Measurements from ENCODE around the gene TIAM1. TPM values are rescaled to one million over a fixed set of nuclear protein-coding genes. Genes with fewer than 3 reads are reported as not detected.

The TIAM1 gene
- total RNA-seq, 2 experiments from 2014 or later, result 34.9 to 38.5 TPM

- no peak for ATAC-seq
- intact Hi-C loops (cut with micrococcal nuclease), result no loop called here
- H3K4me3 Mint-ChIP-seq, result peak overlapping the region; percentile 52
- DNase-seq, result no peak
- peaks cover 68% of the 10 kb centered on the region for H3K4me1 Mint-ChIP-seq (ENCODE audit: low read depth)
- no peaks in the 10 kb centered on the region for H3K9me3 Mint-ChIP-seq
- TF ChIP-seq CTCF (IDR thresholded peaks at IDR 0.05), result no peak
- ChIA-PET CTCF (interaction anchor here (3.7 kb wide), 1 partner anchor 8 kb away, joined by 20 read pairs; no protein-coding TSS in a partner anchor), POLR2A (interaction anchor here (1.2 kb wide), 1 partner anchor 107 kb away, joined by 3 read pairs; no protein-coding TSS in a partner anchor)
- peak overlapping the region; percentile 92 for H3K27ac Mint-ChIP-seq
- no peaks in the 10 kb centered on the region for H3K27me3 Mint-ChIP-seq
- peaks cover 41% of the 10 kb centered on the region for H3K36me3 Mint-ChIP-seq (ENCODE audit: low read depth)
Observed at GRCh38 chr21:31186916-31187315, 157.1 kb downstream of the TIAM1 start.

- TF ChIP-seq CTCF (IDR thresholded peaks at IDR 0.05), result no peak
- intact Hi-C loops (cut with micrococcal nuclease), result no loop called here
- ATAC-seq (no peak), DNase-seq (peak; percentile 39)
- CTCF ChIA-PET, result interaction anchor here (1.1 to 3.7 kb wide), 2 partner anchors 9 to 395 kb away, joined by 3 to 20 read pairs; no protein-coding TSS in a partner anchor
- H3K27me3 Mint-ChIP-seq, result no peaks in the 10 kb centered on the region
- no peaks in the 10 kb centered on the region for H3K9me3 Mint-ChIP-seq
- POLR2A ChIA-PET, result interaction anchor here (1.2 kb wide), 2 partner anchors 108 to 169 kb away, joined by 3 read pairs; no protein-coding TSS in a partner anchor
- peak overlapping the region; percentile 41 for H3K4me3 Mint-ChIP-seq
- H3K4me1 Mint-ChIP-seq (ENCODE audit: low read depth), result peaks cover 72% of the 10 kb centered on the region
- peaks cover 49% of the 10 kb centered on the region for H3K36me3 Mint-ChIP-seq (ENCODE audit: low read depth)
- peak overlapping the region; percentile 92 for H3K27ac Mint-ChIP-seq
Observed at GRCh38 chr21:31185663-31186062, 158.4 kb downstream of the TIAM1 start.

GRCh38 chr21:31184876-31185275 lies 159.2 kb downstream of the TIAM1 start:
- POLR2A ChIA-PET, result interaction anchor here (1.3 kb wide), 1 partner anchor 18 kb away, joined by 3 read pairs; no protein-coding TSS in a partner anchor
- DNase-seq, result no peak
- peak overlapping the region; percentile 93 for H3K27ac Mint-ChIP-seq
- no peak for TF ChIP-seq CTCF (IDR thresholded peaks at IDR 0.05)
- CTCF ChIA-PET, result interaction anchor here (0.9 to 3.7 kb wide), 2 partner anchors 10 to 396 kb away, joined by 4 to 20 read pairs; no protein-coding TSS in a partner anchor
- intact Hi-C loops (cut with micrococcal nuclease), result loop anchor here (5.0 kb wide), 1 partner anchor 53 kb away; no protein-coding TSS in a partner anchor
- no peak for ATAC-seq
- H3K9me3 Mint-ChIP-seq, result no peaks in the 10 kb centered on the region
- peak overlapping the region; percentile 47 for H3K4me3 Mint-ChIP-seq
- peaks cover 73% of the 10 kb centered on the region for H3K4me1 Mint-ChIP-seq (ENCODE audit: low read depth)
- peaks cover 52% of the 10 kb centered on the region for H3K36me3 Mint-ChIP-seq (ENCODE audit: low read depth)
- no peaks in the 10 kb centered on the region for H3K27me3 Mint-ChIP-seq

- peaks cover 71% of the 10 kb centered on the region for H3K4me1 Mint-ChIP-seq (ENCODE audit: low read depth)
Observed at GRCh38 chr21:31184459-31184858, 159.6 kb downstream of the TIAM1 start.

More at GRCh38 chr21:31184459-31184858, 159.6 kb downstream of the TIAM1 start:
- intact Hi-C loops (cut with micrococcal nuclease), result loop anchor here (5.0 kb wide), 1 partner anchor 52 kb away; no protein-coding TSS in a partner anchor
- no peaks in the 10 kb centered on the region for H3K27me3 Mint-ChIP-seq
- CTCF ChIA-PET, result interaction anchor here (0.9 to 3.7 kb wide), 2 partner anchors 10 to 396 kb away, joined by 4 to 20 read pairs; no protein-coding TSS in a partner anchor
- ATAC-seq, result peak; percentile 62
- peaks cover 53% of the 10 kb centered on the region for H3K36me3 Mint-ChIP-seq (ENCODE audit: low read depth)
- peak; percentile 91 for DNase-seq
- TF ChIP-seq CTCF (IDR thresholded peaks at IDR 0.05), result no peak
- H3K27ac Mint-ChIP-seq, result peak overlapping the region; percentile 93
- POLR2A ChIA-PET, result interaction anchor here (1.3 kb wide), 1 partner anchor 18 kb away, joined by 3 read pairs; no protein-coding TSS in a partner anchor
- H3K4me3 Mint-ChIP-seq, result peak overlapping the region; percentile 47
- H3K9me3 Mint-ChIP-seq, result no peaks in the 10 kb centered on the region
